ENCODE results near the gene RPS15.

GRCh38 chr19:1465191-1466016 lies 27.2 kb downstream of the RPS15 start:
- TF ChIP-seq CTCF (IDR thresholded peaks at IDR 0.05) = peak; percentile 35 to 67 (median 48)
- no peak for TF ChIP-seq POLR2A (IDR thresholded peaks at IDR 0.05)

Measured in right lobe of liver (tissue), 4 donors.